ENCODE measurements around the gene SLC39A11. TPM values are rescaled to one million over a fixed set of nuclear protein-coding genes. Genes with fewer than 3 reads are reported as not detected.

SLC39A11 gene
- polyA plus RNA-seq, 1 donor from 2014 or later: 8.0 TPM

DNA sequence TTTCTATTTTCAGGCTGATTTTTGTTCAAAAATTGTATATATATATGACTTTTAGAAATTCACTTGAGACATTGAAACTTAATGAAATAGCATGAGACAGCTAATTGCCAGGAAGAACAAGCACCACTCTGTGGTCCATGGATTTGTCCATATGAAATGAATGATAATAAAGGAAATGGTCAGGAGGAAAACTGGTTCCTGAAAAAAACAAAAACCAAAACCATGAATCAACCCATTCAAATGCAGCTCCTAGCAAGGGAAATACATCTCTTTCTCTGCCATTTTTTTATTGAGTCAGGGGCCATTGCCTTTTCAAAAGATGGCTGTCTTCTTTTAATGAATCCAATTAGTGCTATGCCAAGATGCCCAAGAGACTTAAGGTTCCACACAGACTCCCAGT, 230.7 kb downstream of the SLC39A11 start:
- Histone ChIP-seq H3K4me2 (ENCODE audit: low read length) (no peak overlapping the region), H3K9ac (ENCODE audit: low read length) (peak overlapping the region; percentile 5), H4K20me1 (ENCODE audit: insufficient read depth) (no peaks in the 10 kb centered on the region), H3K27ac (ENCODE audit: low read length) (peak overlapping the region; percentile 42), H3K36me3 (ENCODE audit: insufficient read depth, low read length) (no peaks in the 10 kb centered on the region), H2AFZ (ENCODE audit: low read depth, low read length) (no peak overlapping the region), H3K79me2 (replicated peaks; ENCODE audit: insufficient read depth, low read length) (no peaks in the 10 kb centered on the region), H3K4me3 (ENCODE audit: low read length) (no peak overlapping the region), H3K27me3 (ENCODE audit: insufficient read depth, low read depth, low read length) (no peaks in the 10 kb centered on the region), H3K9me3 (ENCODE audit: low read length) (no peaks in the 10 kb centered on the region), H3K9me2 (ENCODE audit: insufficient read depth, low read length) (no peaks in the 10 kb centered on the region), H3F3A (ENCODE audit: insufficient read depth, low read length, poor library complexity, severe bottlenecking) (no peaks in the 10 kb centered on the region)
- TF ChIP-seq EP300 (conservative IDR thresholded peaks at IDR 0.05; ENCODE audit: poor library complexity, severe bottlenecking): no peak
- TF ChIP-seq, protein P1, sequence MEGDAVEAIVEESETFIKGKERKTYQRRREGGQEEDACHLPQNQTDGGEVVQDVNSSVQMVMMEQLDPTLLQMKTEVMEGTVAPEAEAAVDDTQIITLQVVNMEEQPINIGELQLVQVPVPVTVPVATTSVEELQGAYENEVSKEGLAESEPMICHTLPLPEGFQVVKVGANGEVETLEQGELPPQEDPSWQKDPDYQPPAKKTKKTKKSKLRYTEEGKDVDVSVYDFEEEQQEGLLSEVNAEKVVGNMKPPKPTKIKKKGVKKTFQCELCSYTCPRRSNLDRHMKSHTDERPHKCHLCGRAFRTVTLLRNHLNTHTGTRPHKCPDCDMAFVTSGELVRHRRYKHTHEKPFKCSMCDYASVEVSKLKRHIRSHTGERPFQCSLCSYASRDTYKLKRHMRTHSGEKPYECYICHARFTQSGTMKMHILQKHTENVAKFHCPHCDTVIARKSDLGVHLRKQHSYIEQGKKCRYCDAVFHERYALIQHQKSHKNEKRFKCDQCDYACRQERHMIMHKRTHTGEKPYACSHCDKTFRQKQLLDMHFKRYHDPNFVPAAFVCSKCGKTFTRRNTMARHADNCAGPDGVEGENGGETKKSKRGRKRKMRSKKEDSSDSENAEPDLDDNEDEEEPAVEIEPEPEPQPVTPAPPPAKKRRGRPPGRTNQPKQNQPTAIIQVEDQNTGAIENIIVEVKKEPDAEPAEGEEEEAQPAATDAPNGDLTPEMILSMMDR (IDR thresholded peaks at IDR 0.05; ENCODE audit: poor library complexity, severe bottlenecking): no peak
- no peak for TF ChIP-seq RAD21 (conservative IDR thresholded peaks at IDR 0.05)
- TF ChIP-seq MXI1 (conservative IDR thresholded peaks at IDR 0.05; ENCODE audit: poor library complexity, severe bottlenecking): no peak
- TF ChIP-seq SMC3 (conservative IDR thresholded peaks at IDR 0.05; ENCODE audit: poor library complexity): no peak
- no peak for TF ChIP-seq EZH2 (IDR thresholded peaks at IDR 0.05; ENCODE audit: borderline replicate concordance, insufficient read depth, low read length, poor library complexity, severe bottlenecking)
- no peak for TF ChIP-seq TAF1 (IDR thresholded peaks at IDR 0.05; ENCODE audit: low read depth)
- TF ChIP-seq, protein P2, sequence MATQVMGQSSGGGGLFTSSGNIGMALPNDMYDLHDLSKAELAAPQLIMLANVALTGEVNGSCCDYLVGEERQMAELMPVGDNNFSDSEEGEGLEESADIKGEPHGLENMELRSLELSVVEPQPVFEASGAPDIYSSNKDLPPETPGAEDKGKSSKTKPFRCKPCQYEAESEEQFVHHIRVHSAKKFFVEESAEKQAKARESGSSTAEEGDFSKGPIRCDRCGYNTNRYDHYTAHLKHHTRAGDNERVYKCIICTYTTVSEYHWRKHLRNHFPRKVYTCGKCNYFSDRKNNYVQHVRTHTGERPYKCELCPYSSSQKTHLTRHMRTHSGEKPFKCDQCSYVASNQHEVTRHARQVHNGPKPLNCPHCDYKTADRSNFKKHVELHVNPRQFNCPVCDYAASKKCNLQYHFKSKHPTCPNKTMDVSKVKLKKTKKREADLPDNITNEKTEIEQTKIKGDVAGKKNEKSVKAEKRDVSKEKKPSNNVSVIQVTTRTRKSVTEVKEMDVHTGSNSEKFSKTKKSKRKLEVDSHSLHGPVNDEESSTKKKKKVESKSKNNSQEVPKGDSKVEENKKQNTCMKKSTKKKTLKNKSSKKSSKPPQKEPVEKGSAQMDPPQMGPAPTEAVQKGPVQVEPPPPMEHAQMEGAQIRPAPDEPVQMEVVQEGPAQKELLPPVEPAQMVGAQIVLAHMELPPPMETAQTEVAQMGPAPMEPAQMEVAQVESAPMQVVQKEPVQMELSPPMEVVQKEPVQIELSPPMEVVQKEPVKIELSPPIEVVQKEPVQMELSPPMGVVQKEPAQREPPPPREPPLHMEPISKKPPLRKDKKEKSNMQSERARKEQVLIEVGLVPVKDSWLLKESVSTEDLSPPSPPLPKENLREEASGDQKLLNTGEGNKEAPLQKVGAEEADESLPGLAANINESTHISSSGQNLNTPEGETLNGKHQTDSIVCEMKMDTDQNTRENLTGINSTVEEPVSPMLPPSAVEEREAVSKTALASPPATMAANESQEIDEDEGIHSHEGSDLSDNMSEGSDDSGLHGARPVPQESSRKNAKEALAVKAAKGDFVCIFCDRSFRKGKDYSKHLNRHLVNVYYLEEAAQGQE (IDR thresholded peaks at IDR 0.05; ENCODE audit: borderline replicate concordance): no peak
- TF ChIP-seq POLR2AphosphoS5 (IDR thresholded peaks at IDR 0.05): no peak

DNA sequence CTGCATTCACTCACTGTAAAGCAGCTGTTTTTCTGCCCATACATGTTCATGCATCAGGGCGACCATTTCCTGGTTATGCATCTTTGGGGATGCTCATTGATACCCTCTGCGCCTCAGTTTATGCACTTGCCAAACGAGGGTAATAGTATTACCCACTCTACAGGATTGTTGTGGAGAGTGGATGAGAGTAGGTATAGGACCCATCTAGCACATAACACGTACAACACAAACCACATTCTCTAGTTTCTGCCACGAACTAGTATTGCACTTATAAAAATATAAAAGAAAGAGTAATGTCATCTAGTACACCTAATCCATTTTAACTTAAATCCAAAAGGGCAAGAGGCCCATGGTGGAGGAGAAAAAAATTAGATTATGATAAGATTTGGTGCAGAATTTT, 231.7 kb downstream of the SLC39A11 start:
- H2AFZ ChIP-seq (ENCODE audit: low read depth, low read length): no peak overlapping the region
- H3K27ac ChIP-seq (ENCODE audit: low read length): peak overlapping the region; percentile 15
- H3K4me2 ChIP-seq (ENCODE audit: low read length): no peak overlapping the region
- H3K9ac ChIP-seq (ENCODE audit: low read length): no peak overlapping the region
- no peaks in the 10 kb centered on the region for H3F3A ChIP-seq (ENCODE audit: insufficient read depth, low read length, poor library complexity, severe bottlenecking)
- H3K27me3 ChIP-seq (ENCODE audit: insufficient read depth, low read depth, low read length): no peaks in the 10 kb centered on the region
- H3K36me3 ChIP-seq (ENCODE audit: insufficient read depth, low read length): no peaks in the 10 kb centered on the region
- TF ChIP-seq RAD21 (conservative IDR thresholded peaks at IDR 0.05) (no peak), TAF1 (IDR thresholded peaks at IDR 0.05; ENCODE audit: low read depth) (no peak), EZH2 (IDR thresholded peaks at IDR 0.05; ENCODE audit: borderline replicate concordance, insufficient read depth, low read length, poor library complexity, severe bottlenecking) (no peak), SMC3 (conservative IDR thresholded peaks at IDR 0.05; ENCODE audit: poor library complexity) (no peak), EP300 (conservative IDR thresholded peaks at IDR 0.05; ENCODE audit: poor library complexity, severe bottlenecking) (no peak), MXI1 (conservative IDR thresholded peaks at IDR 0.05; ENCODE audit: poor library complexity, severe bottlenecking) (no peak), POLR2AphosphoS5 (IDR thresholded peaks at IDR 0.05) (no peak)
- TF ChIP-seq, protein P2 (IDR thresholded peaks at IDR 0.05; ENCODE audit: borderline replicate concordance): no peak
- TF ChIP-seq, protein P1 (IDR thresholded peaks at IDR 0.05; ENCODE audit: poor library complexity, severe bottlenecking): no peak
- H3K9me2 ChIP-seq (ENCODE audit: insufficient read depth, low read length): no peaks in the 10 kb centered on the region
- H3K79me2 ChIP-seq (replicated peaks; ENCODE audit: insufficient read depth, low read length): no peaks in the 10 kb centered on the region
- H4K20me1 ChIP-seq (ENCODE audit: insufficient read depth): no peaks in the 10 kb centered on the region
- H3K9me3 ChIP-seq (ENCODE audit: low read length): no peaks in the 10 kb centered on the region
- no peak overlapping the region for H3K4me3 ChIP-seq (ENCODE audit: low read length)
